GM20000 (cell line): ENCODE results near the gene TPK1.

Experiments used
- DNase-seq: peaks from one replicate; pipeline ENCODE4 v3.0.0; 2012; ENCODE audit warnings: low spot score
- TF ChIP-seq, protein P1 (sequence below): IDR thresholded peaks from 2 replicates; pipeline ENCODE4 v1.5.1; 2012; ENCODE audit warnings: mild to moderate bottlenecking, control low read depth; ENCODE audit errors: extremely low read depth, missing control alignments

TPK1 gene

DNA sequence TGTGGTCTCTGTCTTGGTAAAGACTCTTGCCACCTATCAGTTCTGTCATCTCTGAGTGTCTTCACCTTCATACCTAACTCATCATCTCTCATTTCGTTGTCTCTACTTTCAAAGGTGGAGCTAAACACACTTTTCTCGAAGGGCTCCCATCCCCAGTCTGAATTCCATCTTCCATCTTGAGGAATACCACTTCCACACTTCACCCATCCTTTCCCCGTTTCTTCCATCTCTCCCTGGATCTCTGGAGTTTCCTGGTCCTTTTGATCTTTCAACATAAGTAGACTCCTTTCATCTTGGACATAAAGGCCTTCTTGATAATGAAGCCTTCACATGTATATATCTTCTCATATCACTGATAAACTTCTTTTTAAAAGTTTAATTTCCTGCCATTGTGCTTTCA lies 311.6 kb downstream of the TPK1 start:
- no peak for DNase-seq
- TF ChIP-seq, protein P1, sequence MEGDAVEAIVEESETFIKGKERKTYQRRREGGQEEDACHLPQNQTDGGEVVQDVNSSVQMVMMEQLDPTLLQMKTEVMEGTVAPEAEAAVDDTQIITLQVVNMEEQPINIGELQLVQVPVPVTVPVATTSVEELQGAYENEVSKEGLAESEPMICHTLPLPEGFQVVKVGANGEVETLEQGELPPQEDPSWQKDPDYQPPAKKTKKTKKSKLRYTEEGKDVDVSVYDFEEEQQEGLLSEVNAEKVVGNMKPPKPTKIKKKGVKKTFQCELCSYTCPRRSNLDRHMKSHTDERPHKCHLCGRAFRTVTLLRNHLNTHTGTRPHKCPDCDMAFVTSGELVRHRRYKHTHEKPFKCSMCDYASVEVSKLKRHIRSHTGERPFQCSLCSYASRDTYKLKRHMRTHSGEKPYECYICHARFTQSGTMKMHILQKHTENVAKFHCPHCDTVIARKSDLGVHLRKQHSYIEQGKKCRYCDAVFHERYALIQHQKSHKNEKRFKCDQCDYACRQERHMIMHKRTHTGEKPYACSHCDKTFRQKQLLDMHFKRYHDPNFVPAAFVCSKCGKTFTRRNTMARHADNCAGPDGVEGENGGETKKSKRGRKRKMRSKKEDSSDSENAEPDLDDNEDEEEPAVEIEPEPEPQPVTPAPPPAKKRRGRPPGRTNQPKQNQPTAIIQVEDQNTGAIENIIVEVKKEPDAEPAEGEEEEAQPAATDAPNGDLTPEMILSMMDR = no peak

DNA sequence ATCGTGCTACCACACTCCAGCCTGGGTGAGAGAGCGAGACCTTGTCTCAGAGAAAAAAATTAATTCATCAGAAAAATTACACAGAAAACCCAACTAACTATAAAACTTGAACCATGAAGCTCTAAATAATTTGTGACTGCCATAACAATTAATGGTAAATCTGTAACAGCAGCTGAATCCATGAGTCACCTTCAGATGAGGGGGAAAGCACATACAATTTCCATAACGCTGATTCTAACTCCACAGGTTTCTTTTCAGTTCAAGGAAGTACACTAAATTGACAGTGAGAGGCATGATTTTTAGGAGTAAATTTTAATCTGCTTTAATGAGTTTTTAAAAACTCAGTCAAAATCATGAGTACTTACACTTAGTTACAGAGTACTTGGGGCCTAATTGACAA lies 312.2 kb downstream of the TPK1 start:
- TF ChIP-seq, protein P1 = no peak
- no peak for DNase-seq

DNA sequence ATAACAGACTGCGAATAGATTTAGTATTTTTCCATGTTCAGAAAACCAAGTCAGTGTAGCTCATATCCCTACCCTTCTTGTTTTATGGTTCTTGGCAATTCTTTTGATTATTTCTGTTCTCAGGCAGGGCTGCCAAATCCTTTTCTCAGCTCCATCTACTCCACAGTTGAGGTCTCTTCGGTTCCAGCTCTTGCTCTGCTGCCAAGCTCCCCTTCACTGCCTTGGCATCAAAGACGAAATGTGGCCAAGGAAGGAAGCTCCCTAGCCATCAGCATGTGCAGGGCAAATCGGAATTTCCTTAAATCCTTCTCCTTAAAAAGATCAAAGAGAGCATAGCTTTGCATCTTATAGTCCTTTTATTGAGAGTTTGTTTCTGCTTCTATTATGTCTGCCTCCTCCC lies 315.9 kb downstream of the TPK1 start:
- TF ChIP-seq, protein P1 = no peak
- DNase-seq = no peak

DNA sequence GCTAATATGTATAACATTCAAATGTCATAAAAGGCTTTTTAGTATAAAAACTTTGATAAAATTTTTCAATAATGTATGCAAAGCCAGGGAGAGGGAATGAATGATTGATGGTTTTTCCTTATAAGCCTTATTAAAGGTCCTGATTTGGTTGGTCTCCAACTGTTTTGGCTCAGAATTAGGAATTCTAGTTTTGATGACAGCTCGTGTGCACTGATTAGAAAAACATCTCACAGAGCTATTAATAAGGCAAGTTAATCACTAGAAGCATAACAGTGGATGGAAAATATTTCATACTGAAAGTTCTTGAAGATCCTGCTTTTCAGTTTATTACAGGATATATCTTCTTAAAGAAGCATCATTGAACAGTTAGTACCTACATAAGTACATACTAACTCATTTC lies 317.5 kb downstream of the TPK1 start:
- no peak for DNase-seq
- TF ChIP-seq, protein P1 = no peak

DNA sequence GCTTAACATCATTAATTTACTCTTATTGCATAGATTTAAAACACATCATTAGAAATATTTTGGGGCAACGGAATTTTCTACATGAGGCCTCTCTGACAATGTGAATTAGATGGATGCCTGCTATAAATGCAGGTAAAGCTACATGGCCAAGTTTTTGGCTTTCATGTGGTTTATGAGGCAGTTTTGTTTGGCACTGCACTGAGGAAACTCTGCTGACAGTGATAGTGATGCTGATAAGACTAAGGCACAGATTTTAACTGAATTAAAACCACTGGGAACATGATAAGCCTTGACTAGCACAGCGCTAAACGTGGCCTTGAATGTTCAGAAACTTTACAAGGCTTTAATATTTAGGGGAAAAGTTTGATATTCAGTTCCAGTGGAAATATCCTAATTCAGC lies 318.1 kb downstream of the TPK1 start:
- TF ChIP-seq, protein P1 = no peak
- DNase-seq = no peak

DNA sequence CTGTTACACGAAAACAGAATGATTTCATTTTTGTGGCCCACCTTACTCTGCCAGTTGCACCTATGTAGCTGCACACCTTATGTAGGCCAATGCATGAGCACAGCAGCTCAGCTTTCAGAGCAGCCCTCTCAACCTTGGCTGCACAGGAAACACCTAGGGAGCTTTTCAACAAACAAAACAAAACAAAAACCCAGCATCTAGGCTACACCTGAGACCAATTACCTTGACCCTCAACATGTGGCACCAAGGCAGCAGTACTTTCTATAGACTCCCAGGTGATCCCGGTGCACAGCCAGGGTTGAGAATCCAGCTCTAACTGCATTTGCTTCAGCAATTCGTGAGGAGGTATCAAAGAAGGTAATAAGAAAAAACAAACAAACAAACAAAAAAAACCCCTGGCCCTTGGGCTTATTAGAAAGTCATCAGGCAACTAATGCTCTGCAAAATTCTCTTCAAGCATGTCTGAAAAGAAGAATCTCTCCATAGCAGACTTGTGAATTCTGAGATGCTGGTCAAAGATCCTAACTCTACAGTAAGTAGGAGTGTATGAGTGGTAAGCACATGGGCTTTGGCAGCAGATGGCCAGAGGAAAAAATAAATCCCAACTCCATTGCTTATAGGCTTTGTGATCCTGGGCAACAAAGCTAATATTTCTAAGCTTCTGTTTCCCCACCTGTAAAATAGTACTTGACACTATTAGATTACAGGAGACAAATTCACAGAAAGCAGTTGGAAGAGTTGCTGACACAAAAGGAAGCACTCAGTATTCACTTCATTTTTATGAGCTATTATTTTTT lies 318.9 kb downstream of the TPK1 start:
- DNase-seq = no peak
- TF ChIP-seq, protein P1 = no peak

DNA sequence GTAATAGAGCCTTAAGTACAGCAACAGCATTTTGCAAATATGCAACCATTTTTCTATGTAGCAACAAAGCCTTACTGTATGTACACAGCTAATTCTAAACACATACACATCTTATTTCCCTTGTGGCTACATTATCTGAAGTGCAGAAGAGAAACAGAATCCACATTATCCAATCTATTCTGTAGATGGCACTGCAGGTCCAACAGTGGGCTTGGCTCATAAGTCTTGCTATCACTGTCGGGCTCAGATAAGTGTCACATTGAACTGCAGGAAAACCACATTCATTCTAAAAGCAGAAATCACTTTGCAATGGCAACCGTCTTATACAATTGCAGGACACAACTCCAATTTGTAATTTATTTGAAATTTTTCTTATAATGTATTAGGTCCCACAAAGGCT lies 322.5 kb downstream of the TPK1 start:
- DNase-seq = peak; percentile 20
- TF ChIP-seq, protein P1 = no peak
